Sigmoid colon (tissue), 7 donors: Measurements from ENCODE around the gene LRRC28. TPM values are rescaled to one million over a fixed set of nuclear protein-coding genes. Genes with fewer than 3 reads are reported as not detected.

Source experiments
- DNase-seq: peaks from one replicate; pipeline ENCODE4 v3.0.0-alpha.2; 2019
- H3K27ac ChIP-seq, 4 donors: fragments of 200-600 bp; sonication (generic); one replicate each; pipeline ENCODE4 v1.5.1; 2016 to 2019; ENCODE audit warnings: mild to moderate bottlenecking in 1 of 4
- H3K27me3 ChIP-seq, 3 donors: fragments of 200-600 bp; sonication (generic); one replicate each; pipeline ENCODE4 v1.5.1; 2019; ENCODE audit warnings: mild to moderate bottlenecking in 1 of 3
- H3K36me3 ChIP-seq, 4 donors: fragments of 200-600 bp; sonication (generic); one replicate each; pipeline ENCODE4 v1.5.1; 2016 to 2019
- H3K4me1 ChIP-seq, 4 donors: fragments of 200-600 bp; sonication (generic); one replicate each; pipeline ENCODE4 v1.5.1; 2017 to 2019
- H3K4me3 ChIP-seq, 4 donors: fragments of 200-600 bp; sonication (generic); one replicate each; pipeline ENCODE4 v1.5.1; 2017 to 2019; ENCODE audit warnings: mild to moderate bottlenecking in 2 of 4, moderate library complexity in 1 of 4
- H3K9me3 ChIP-seq, 4 donors: fragments of 200-600 bp in 3 of 4; sonication (generic) in 3 of 4; one replicate each; pipeline versions ENCODE4 v1.5.1 to v1.6.1; 2013 to 2019
- EP300 ChIP-seq, 4 donors: sonication (generic); formaldehyde crosslinking; IDR thresholded peaks; one replicate each; pipeline ENCODE4 v1.6.1; 2017; ENCODE audit warnings: antibody characterized with exemption in 4 of 4
- POLR2A ChIP-seq, 2 donors: fragments of 450-650 bp; IDR thresholded peaks; one replicate each; pipeline ENCODE4 v1.6.1; 2016; ENCODE audit warnings: antibody characterized with exemption in 2 of 2, mild to moderate bottlenecking in 2 of 2, moderate library complexity in 2 of 2
- POLR2AphosphoS5 ChIP-seq, 4 donors: sonication (generic); formaldehyde crosslinking; IDR thresholded peaks; one replicate each; pipeline ENCODE4 v1.6.1; 2017; ENCODE audit warnings: antibody characterized with exemption in 4 of 4
- WGBS, 2 donors: extraction: QIAGEN DNeasy Blood & Tissue Kit; methylation state at CpG; one replicate each; pipeline ENCODE4 v1.1.7; 2013; 5-methylcytosine and 5-hydroxymethylcytosine counted together
- intact Hi-C: fragments of 100-400 bp; cut with DNase I; formaldehyde crosslinking; loops from one replicate; pipeline ENCODE4 v1.15.1; 2023
- polyA plus RNA-seq, 3 donors: library from polyadenylated mRNA; stranded (reverse); fragments of 200-250 nt; gene quantifications; one replicate each; pipeline ENCODE4 v1.2.3, GENCODE V29; 2013
- total RNA-seq, 4 donors: library from RNA; depleted of rRNA; stranded (reverse); fragments of >200 nt; gene quantifications; one replicate each; pipeline ENCODE4 v1.1.0, GENCODE V29; 2016
- TF ChIP-seq, protein P1 (sequence below), 4 experiments: fragments of 450-650 bp in 3 of 4; fragments of 200-600 bp in 1 of 4; IDR thresholded peaks; one replicate each; pipeline ENCODE4 v1.5.1; 2016 to 2019; ENCODE audit warnings: antibody characterized with exemption in 4 of 4, mild to moderate bottlenecking in 3 of 4, moderate library complexity in 2 of 4
- donor health status: healthy with polysubstance abuse.
- donor health status: Bipolar disorder and iron deficiency.
- donor health status: healthy.

LRRC28 gene
- total and polyA plus RNA-seq, 7 donors: 13.6 to 52.3 (median 24.4) TPM

DNA sequence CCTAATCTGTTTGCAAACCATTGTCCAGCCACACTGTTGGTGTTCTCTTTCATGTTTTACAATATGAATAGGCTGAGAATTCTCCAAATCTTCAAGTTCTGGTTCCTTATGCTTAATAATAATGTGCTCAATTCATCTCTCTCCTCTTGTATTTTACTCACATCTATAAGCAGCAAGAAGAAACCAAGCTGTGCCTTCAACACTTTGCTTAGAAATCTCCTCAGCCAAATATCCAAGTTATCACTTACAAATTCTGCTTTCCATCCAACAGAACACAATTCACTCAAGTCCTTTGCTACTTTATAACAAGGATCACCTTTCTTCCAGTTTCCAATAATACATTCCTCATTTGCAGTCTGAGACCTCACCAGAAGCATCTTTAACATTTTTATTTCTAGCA is 117.5 kb downstream of the LRRC28 start:
- intact Hi-C loops: no loop called here
- Histone ChIP-seq H3K4me1 (no peaks in the 10 kb centered on the region), H3K36me3 (peaks cover 0 to 13% (median 0%) of the 10 kb centered on the region in 4 donors), H3K27ac (no peak overlapping the region), H3K27me3 (no peaks in the 10 kb centered on the region), H3K4me3 (no peak overlapping the region), H3K9me3 (no peaks in the 10 kb centered on the region)
- DNase-seq: no peak
- TF ChIP-seq EP300 (IDR thresholded peaks at IDR 0.05) (no peak), POLR2AphosphoS5 (IDR thresholded peaks at IDR 0.05) (no peak), POLR2A (IDR thresholded peaks at IDR 0.05) (no peak)
- TF ChIP-seq, protein P1, sequence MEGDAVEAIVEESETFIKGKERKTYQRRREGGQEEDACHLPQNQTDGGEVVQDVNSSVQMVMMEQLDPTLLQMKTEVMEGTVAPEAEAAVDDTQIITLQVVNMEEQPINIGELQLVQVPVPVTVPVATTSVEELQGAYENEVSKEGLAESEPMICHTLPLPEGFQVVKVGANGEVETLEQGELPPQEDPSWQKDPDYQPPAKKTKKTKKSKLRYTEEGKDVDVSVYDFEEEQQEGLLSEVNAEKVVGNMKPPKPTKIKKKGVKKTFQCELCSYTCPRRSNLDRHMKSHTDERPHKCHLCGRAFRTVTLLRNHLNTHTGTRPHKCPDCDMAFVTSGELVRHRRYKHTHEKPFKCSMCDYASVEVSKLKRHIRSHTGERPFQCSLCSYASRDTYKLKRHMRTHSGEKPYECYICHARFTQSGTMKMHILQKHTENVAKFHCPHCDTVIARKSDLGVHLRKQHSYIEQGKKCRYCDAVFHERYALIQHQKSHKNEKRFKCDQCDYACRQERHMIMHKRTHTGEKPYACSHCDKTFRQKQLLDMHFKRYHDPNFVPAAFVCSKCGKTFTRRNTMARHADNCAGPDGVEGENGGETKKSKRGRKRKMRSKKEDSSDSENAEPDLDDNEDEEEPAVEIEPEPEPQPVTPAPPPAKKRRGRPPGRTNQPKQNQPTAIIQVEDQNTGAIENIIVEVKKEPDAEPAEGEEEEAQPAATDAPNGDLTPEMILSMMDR (IDR thresholded peaks at IDR 0.05): no peak

DNA sequence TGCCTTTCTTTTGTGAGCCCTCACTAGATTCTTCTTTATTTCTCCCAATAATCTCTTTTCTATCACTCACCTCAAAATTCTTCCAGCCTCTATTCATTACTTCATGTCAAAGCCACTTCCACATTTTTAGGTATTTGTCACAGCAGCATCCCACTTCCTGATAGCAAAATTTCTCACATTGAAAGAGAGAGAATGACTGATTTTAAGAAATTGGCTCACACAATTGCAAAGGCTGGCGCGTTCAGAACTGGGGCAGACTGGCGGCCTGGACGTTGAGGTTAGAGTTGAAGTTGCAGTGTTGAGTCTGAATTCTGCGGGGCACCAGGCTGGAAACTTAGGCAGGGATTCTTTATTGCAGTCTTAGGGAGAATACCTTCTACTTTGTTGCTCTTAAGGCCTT is 117.9 kb downstream of the LRRC28 start:
- DNase-seq: no peak
- 91% methylated on average over 5 of the region's 5 CpGs for WGBS, 2 donors
- Histone ChIP-seq H3K4me1 (no peaks in the 10 kb centered on the region), H3K27ac (no peak overlapping the region), H3K4me3 (no peak overlapping the region), H3K27me3 (no peaks in the 10 kb centered on the region), H3K36me3 (peaks cover 0 to 15% (median 0%) of the 10 kb centered on the region in 4 donors), H3K9me3 (no peaks in the 10 kb centered on the region)
- intact Hi-C loops: no loop called here
- no peak for TF ChIP-seq POLR2AphosphoS5 (IDR thresholded peaks at IDR 0.05)
- TF ChIP-seq EP300 (IDR thresholded peaks at IDR 0.05): no peak
- no peak for TF ChIP-seq POLR2A (IDR thresholded peaks at IDR 0.05)
- TF ChIP-seq, protein P1 (IDR thresholded peaks at IDR 0.05): no peak

DNA sequence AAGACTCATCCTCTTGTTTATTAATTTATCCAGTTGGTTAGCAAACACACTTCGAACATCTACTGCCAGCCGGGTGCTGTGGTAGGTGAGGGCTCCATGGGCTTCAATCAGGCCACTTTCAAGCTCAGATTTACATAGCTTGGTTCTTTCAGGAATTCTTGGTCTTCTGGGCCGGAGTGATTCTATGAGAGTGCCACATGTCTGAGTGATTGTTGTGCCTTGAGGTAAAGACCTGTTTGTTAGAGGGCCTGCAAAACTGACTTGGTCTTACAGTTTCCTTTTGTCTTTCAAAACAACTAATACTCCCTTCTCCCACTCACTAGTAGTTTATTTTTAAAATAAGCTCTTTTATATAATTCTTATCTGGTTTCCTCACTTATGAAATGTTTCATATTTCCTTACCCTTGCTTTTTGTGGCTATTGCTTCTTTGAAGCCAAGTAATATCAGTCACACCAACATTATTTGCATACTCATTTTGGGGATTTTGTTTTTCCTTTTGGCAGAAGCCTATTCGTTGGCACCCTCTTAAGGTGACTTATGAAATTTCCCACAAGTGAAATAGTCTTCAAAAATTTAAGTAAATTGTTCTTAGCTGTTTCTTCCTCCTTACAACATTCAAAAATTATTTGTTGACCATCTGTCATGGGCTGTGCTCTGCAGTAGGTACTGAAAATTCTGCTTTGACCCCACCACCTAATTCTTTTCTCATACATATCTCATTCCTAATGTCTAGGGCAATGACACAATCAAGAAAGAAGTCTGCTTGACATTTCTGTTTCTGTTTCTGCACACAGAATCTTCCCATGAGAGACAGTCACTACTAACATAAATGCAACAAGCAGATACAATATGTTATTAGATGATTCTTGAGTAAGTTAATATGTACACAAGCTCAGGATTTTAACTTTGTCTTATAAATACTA is 120.2 kb downstream of the LRRC28 start:
- Histone ChIP-seq H3K36me3 (peaks cover 0 to 15% (median 0%) of the 10 kb centered on the region in 4 donors), H3K27me3 (no peaks in the 10 kb centered on the region), H3K9me3 (peaks cover 0 to 5% (median 3%) of the 10 kb centered on the region in 4 donors), H3K27ac (no peak overlapping the region), H3K4me3 (no peak overlapping the region), H3K4me1 (no peaks in the 10 kb centered on the region)
- WGBS, 2 donors: 74 to 85% methylated on average over 4 of the region's 4 CpGs
- DNase-seq: no peak
- intact Hi-C loops: no loop called here
- no peak for TF ChIP-seq EP300 (IDR thresholded peaks at IDR 0.05)
- no peak for TF ChIP-seq POLR2A (IDR thresholded peaks at IDR 0.05)
- TF ChIP-seq, protein P1 (IDR thresholded peaks at IDR 0.05): no peak
- TF ChIP-seq POLR2AphosphoS5 (IDR thresholded peaks at IDR 0.05): no peak

DNA sequence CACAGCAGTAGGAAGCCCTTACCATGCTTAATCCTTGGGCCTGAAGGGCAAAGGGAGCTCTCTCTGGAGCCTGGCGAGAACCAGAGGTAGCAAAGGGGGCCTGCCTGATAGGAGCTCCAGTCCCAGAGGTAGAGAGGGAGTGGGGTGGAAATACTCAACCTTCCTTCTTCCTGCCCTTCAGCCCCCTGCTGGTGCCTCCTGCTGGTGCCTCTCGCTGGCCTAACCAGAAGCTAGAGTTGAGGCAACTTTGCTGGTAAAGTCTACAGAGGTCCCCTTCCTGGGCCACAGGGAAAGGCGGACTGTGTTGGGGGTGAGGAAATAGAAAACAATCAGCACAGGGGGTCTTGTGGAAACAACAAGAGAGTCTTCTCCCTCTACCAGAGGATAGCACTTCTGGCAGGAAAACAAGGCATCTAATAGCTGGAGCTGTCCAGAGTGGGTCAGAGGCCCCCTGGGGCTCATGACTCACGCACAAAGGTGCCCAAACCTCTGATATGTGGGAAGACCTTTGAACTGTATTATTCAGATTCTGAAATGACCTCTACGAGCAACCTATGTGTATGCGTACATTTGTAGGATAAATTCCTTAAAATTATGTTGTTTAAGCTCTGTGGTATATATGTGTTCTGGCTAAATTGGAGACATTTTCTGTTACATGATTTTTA is 133.9 kb downstream of the LRRC28 start:
- Histone ChIP-seq H3K4me1 (peaks cover 0 to 17% (median 12%) of the 10 kb centered on the region in 4 donors), H3K36me3 (no peaks in the 10 kb centered on the region), H3K9me3 (no peaks in the 10 kb centered on the region), H3K27ac (no peak overlapping the region), H3K27me3 (no peaks in the 10 kb centered on the region), H3K4me3 (no peak overlapping the region)
- intact Hi-C loops: no loop called here
- WGBS, 2 donors: 71 to 92% methylated on average over 6 of the region's 6 CpGs
- DNase-seq: no peak
- no peak for TF ChIP-seq POLR2A (IDR thresholded peaks at IDR 0.05)
- TF ChIP-seq EP300 (IDR thresholded peaks at IDR 0.05): no peak
- TF ChIP-seq, protein P1 (IDR thresholded peaks at IDR 0.05): no peak
- TF ChIP-seq POLR2AphosphoS5 (IDR thresholded peaks at IDR 0.05): no peak
